H9 (cell line): Measurements from ENCODE around the gene HIP1R. TPM values are rescaled to one million over a fixed set of nuclear protein-coding genes. Genes with fewer than 3 reads are reported as not detected.

Source experiments
- DNase-seq: peaks from one replicate; pipeline ENCODE4 v3.0.0-alpha.2; 2017
- H2AFZ ChIP-seq: one replicate; pipeline ENCODE4 v1.6.1; 2013; ENCODE audit warnings: mild to moderate bottlenecking, low read length, control low read depth, moderate library complexity
- H2AK5ac ChIP-seq: 2 replicates; pipeline ENCODE4 v1.6.1; 2013; ENCODE audit warnings: low read length, control low read depth, mixed read lengths; ENCODE audit not compliant: insufficient read length
- H2BK120ac ChIP-seq: one replicate; pipeline ENCODE4 v1.6.1; 2013; ENCODE audit warnings: low read depth, mild to moderate bottlenecking, low read length, control low read depth, inconsistent platforms; ENCODE audit not compliant: poor library complexity, severe bottlenecking
- H2BK12ac ChIP-seq: 2 replicates; pipeline ENCODE4 v1.6.1; 2013; ENCODE audit warnings: low read length, control low read depth, mixed read lengths, low read depth; ENCODE audit not compliant: insufficient read length
- H2BK15ac ChIP-seq: 2 replicates; pipeline ENCODE4 v1.6.1; 2013; ENCODE audit warnings: low read depth, low read length, control low read depth
- H2BK20ac ChIP-seq: one replicate; pipeline ENCODE4 v1.6.1; 2013; ENCODE audit warnings: low read depth, mild to moderate bottlenecking, low read length, control low read depth, inconsistent platforms; ENCODE audit not compliant: poor library complexity, severe bottlenecking
- H2BK5ac ChIP-seq: 2 replicates; pipeline ENCODE4 v1.6.1; 2013; ENCODE audit warnings: low read length, control low read depth, mixed read lengths; ENCODE audit not compliant: insufficient read length
- H3K14ac ChIP-seq: 2 replicates; pipeline ENCODE4 v1.6.1; 2013; ENCODE audit warnings: low read length, control low read depth; ENCODE audit not compliant: insufficient read depth
- H3K18ac ChIP-seq: 2 replicates; pipeline ENCODE4 v1.6.1; 2013; ENCODE audit warnings: low read depth, mild to moderate bottlenecking, mixed read lengths, low read length, control low read depth; ENCODE audit not compliant: insufficient read length
- H3K23ac ChIP-seq: 2 replicates; pipeline ENCODE4 v1.6.1; 2013; ENCODE audit warnings: low read length, control low read depth, mixed read lengths, low read depth; ENCODE audit not compliant: insufficient read length
- H3K23me2 ChIP-seq: 2 replicates; pipeline ENCODE4 v1.6.1; 2013; ENCODE audit warnings: low read depth, mild to moderate bottlenecking, mixed read lengths, low read length, control low read depth; ENCODE audit not compliant: insufficient read length, poor library complexity, severe bottlenecking
- H3K27ac ChIP-seq: 2 replicates; pipeline ENCODE4 v1.5.1; 2013; ENCODE audit warnings: low read length, control low read depth, mixed read lengths, low read depth; ENCODE audit not compliant: insufficient read length
- H3K27me3 ChIP-seq: 2 replicates; pipeline ENCODE4 v1.6.1; 2013; ENCODE audit warnings: low read length, control low read depth, inconsistent platforms; ENCODE audit not compliant: insufficient read depth
- H3K4ac ChIP-seq: 2 replicates; pipeline ENCODE4 v1.6.1; 2013; ENCODE audit warnings: low read depth, mild to moderate bottlenecking, control low read depth, inconsistent platforms, low read length, moderate library complexity
- H3K4me1 ChIP-seq: 2 replicates; pipeline ENCODE4 v1.6.1; 2013; ENCODE audit warnings: low read length, control low read depth, inconsistent platforms; ENCODE audit not compliant: insufficient read depth
- H3K4me2 ChIP-seq: 2 replicates; pipeline ENCODE4 v1.6.1; 2013; ENCODE audit warnings: low read length, control low read depth, mixed read lengths; ENCODE audit not compliant: insufficient read length, insufficient read depth
- H3K56ac ChIP-seq: 2 replicates; pipeline ENCODE4 v1.6.1; 2013; ENCODE audit warnings: low read depth, mild to moderate bottlenecking, mixed read lengths, low read length, control low read depth; ENCODE audit not compliant: insufficient read length
- H3K79me1 ChIP-seq: 2 replicates; pipeline ENCODE4 v1.6.1; 2013; ENCODE audit warnings: low read depth, mild to moderate bottlenecking, moderate library complexity, low read length, control low read depth, inconsistent platforms; ENCODE audit not compliant: insufficient read depth, poor library complexity, severe bottlenecking
- H3K79me2 ChIP-seq: 2 replicates; pipeline ENCODE4 v1.6.1; 2013; ENCODE audit warnings: low read length, control low read depth, inconsistent platforms; ENCODE audit not compliant: insufficient read depth
- H3K9ac ChIP-seq: 2 replicates; pipeline ENCODE4 v1.6.1; 2013; ENCODE audit warnings: low read length, control low read depth, mixed read lengths; ENCODE audit not compliant: insufficient read length; ENCODE audit errors: extremely low read depth
- H3K9me3 ChIP-seq: one replicate; pipeline ENCODE4 v1.6.1; 2013; ENCODE audit warnings: low read depth, low read length, inconsistent platforms; ENCODE audit not compliant: control insufficient read depth
- H3T11ph ChIP-seq: one replicate; pipeline ENCODE4 v1.6.1; 2013; ENCODE audit warnings: mild to moderate bottlenecking, low read length, control low read depth, inconsistent platforms
- H4K20me1 ChIP-seq: one replicate; pipeline ENCODE4 v1.6.1; 2013; ENCODE audit not compliant: control insufficient read depth, insufficient read length, insufficient read depth
- H4K5ac ChIP-seq: 2 replicates; pipeline ENCODE4 v1.6.1; 2013; ENCODE audit warnings: low read depth, mild to moderate bottlenecking, mixed read lengths, low read length, control low read depth; ENCODE audit not compliant: insufficient read length
- H4K8ac ChIP-seq: replicated peaks from 2 replicates; pipeline ENCODE4 v1.6.1; 2013; ENCODE audit warnings: low read length, control low read depth, mixed read lengths, low read depth; ENCODE audit not compliant: insufficient read length
- H4K91ac ChIP-seq: 2 replicates; pipeline ENCODE4 v1.6.1; 2013; ENCODE audit warnings: low read depth, mild to moderate bottlenecking, moderate library complexity, mixed read lengths, low read length, control low read depth; ENCODE audit not compliant: insufficient read length
- H3K27ac Mint-ChIP-seq, 3 experiments: 2 replicates in 2 of 3; 3 replicates in 1 of 3; pipeline ENCODE4 v1.8.0; 2020 to 2021; ENCODE audit warnings: mixed read lengths in 3 of 3, mild to moderate bottlenecking in 1 of 3, moderate library complexity in 1 of 3
- H3K27me3 Mint-ChIP-seq: 2 replicates; pipeline ENCODE4 v1.8.0; 2021; ENCODE audit warnings: low read depth, mild to moderate bottlenecking, moderate library complexity, mixed read lengths
- H3K36me3 Mint-ChIP-seq, 3 experiments: 2 replicates in 2 of 3; 3 replicates in 1 of 3; pipeline ENCODE4 v1.8.0; 2020 to 2021; ENCODE audit warnings: low read depth in 3 of 3, mixed read lengths in 3 of 3; ENCODE audit not compliant: insufficient read depth in 1 of 3
- H3K4me1 Mint-ChIP-seq, 2 experiments: 2 replicates each; pipeline ENCODE4 v1.8.0; 2020; ENCODE audit warnings: mixed read lengths in 2 of 2
- H3K4me3 Mint-ChIP-seq, 2 experiments: 2 replicates in 1 of 2; 3 replicates in 1 of 2; pipeline ENCODE4 v1.8.0; 2020 to 2021; ENCODE audit warnings: mild to moderate bottlenecking in 2 of 2, mixed read lengths in 2 of 2, moderate library complexity in 1 of 2
- H3K9me3 Mint-ChIP-seq, 2 experiments: 2 replicates in 1 of 2; 3 replicates in 1 of 2; pipeline ENCODE4 v1.8.0; 2020; ENCODE audit warnings: mild to moderate bottlenecking in 2 of 2, mixed read lengths in 2 of 2, moderate library complexity in 1 of 2
- WGBS: extraction: QIAGEN DNeasy Blood & Tissue Kit; methylation state at CpG from one replicate; pipeline ENCODE4 v1.1.7; 2013; ENCODE audit warnings: missing lambda C conversion rate, low lambda C conversion rate, mixed read lengths; ENCODE audit not compliant: insufficient read length; ENCODE audit errors: extremely low coverage; 5-methylcytosine and 5-hydroxymethylcytosine counted together
- total RNA-seq: library from RNA; stranded (reverse); gene quantifications from 2 replicates; pipeline ENCODE4 v1.2.1, GENCODE V29; 2021
- TF ChIP-seq, protein P1 (sequence below): fragments of 200-600 bp; sonication (generic); conservative IDR thresholded peaks from 3 replicates; pipeline ENCODE4 v1.8.0; 2021; ENCODE audit warnings: antibody characterized with exemption, mild to moderate bottlenecking

HIP1R gene
- total RNA-seq, 1 experiment from 2014 or later, result 17.4 TPM

GRCh38 chr12:122807651-122808050 lies 27.6 kb upstream of the HIP1R start:
- no peak overlapping the region for H2BK20ac ChIP-seq
- H3K27ac Mint-ChIP-seq, result no peak overlapping the region

More at GRCh38 chr12:122807651-122808050, 27.6 kb upstream of the HIP1R start:
- Histone ChIP-seq H3T11ph (no peak overlapping the region), H2BK15ac (no peak overlapping the region), H4K91ac (no peak overlapping the region), H4K8ac (no peak overlapping the region), H2BK120ac (no peak overlapping the region), H3K79me1 (no peaks in the 10 kb centered on the region), H3K79me2 (no peaks in the 10 kb centered on the region), H3K9ac (no peak overlapping the region), H2BK5ac (no peak overlapping the region), H3K4me2 (no peak overlapping the region), H2AK5ac (no peak overlapping the region), H3K56ac (no peak overlapping the region), H3K4ac (no peak overlapping the region), H4K20me1 (no peaks in the 10 kb centered on the region), H3K18ac (no peak overlapping the region), H3K9me3 (no peaks in the 10 kb centered on the region), H3K14ac (no peak overlapping the region), H3K27me3 (no peaks in the 10 kb centered on the region), H3K23ac (no peak overlapping the region), H2AFZ (no peak overlapping the region), H3K4me1 (no peaks in the 10 kb centered on the region), H2BK12ac (no peak overlapping the region), H3K27ac (no peak overlapping the region), H4K5ac (no peak overlapping the region), H3K23me2 (no peaks in the 10 kb centered on the region)
- TF ChIP-seq, protein P1, sequence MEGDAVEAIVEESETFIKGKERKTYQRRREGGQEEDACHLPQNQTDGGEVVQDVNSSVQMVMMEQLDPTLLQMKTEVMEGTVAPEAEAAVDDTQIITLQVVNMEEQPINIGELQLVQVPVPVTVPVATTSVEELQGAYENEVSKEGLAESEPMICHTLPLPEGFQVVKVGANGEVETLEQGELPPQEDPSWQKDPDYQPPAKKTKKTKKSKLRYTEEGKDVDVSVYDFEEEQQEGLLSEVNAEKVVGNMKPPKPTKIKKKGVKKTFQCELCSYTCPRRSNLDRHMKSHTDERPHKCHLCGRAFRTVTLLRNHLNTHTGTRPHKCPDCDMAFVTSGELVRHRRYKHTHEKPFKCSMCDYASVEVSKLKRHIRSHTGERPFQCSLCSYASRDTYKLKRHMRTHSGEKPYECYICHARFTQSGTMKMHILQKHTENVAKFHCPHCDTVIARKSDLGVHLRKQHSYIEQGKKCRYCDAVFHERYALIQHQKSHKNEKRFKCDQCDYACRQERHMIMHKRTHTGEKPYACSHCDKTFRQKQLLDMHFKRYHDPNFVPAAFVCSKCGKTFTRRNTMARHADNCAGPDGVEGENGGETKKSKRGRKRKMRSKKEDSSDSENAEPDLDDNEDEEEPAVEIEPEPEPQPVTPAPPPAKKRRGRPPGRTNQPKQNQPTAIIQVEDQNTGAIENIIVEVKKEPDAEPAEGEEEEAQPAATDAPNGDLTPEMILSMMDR, result no peak
- no peaks in the 10 kb centered on the region for H3K36me3 Mint-ChIP-seq
- no peaks in the 10 kb centered on the region for H3K4me1 Mint-ChIP-seq
- no peaks in the 10 kb centered on the region for H3K9me3 Mint-ChIP-seq
- no peak overlapping the region for H3K4me3 Mint-ChIP-seq
- DNase-seq, result no peak
- peaks cover 1% of the 10 kb centered on the region; the same call in 1 of the 2 replicates for H3K27me3 Mint-ChIP-seq
- no CpG with 5 or more reads among the region's 1 CpG for WGBS
